Body of pancreas (tissue), 4 donors: ENCODE measurements around the gene CFAP299.

Experiments
- CTCF ChIP-seq, 7 experiments: fragments of 450-650 bp in 4 of 7; fragments of 200-600 bp in 3 of 7; sonication (generic) in 3 of 7; IDR thresholded peaks; one replicate each; pipeline ENCODE4 v1.5.1; 2016 to 2019; ENCODE audit warnings: antibody characterized with exemption in 7 of 7
- POLR2A ChIP-seq, 3 donors: fragments of 450-650 bp; IDR thresholded peaks; one replicate each; pipeline ENCODE4 v1.6.1; 2016; ENCODE audit warnings: antibody characterized with exemption in 3 of 3, mild to moderate bottlenecking in 2 of 3

GRCh38 chr4:80302616-80303223 lies 32.8 kb upstream of the CFAP299 start:
- TF ChIP-seq POLR2A (IDR thresholded peaks at IDR 0.05) (no peak), CTCF (IDR thresholded peaks at IDR 0.05) (no peak)
